ENCODE measurements around the gene HSPA12B.

The HSPA12B gene

DNA sequence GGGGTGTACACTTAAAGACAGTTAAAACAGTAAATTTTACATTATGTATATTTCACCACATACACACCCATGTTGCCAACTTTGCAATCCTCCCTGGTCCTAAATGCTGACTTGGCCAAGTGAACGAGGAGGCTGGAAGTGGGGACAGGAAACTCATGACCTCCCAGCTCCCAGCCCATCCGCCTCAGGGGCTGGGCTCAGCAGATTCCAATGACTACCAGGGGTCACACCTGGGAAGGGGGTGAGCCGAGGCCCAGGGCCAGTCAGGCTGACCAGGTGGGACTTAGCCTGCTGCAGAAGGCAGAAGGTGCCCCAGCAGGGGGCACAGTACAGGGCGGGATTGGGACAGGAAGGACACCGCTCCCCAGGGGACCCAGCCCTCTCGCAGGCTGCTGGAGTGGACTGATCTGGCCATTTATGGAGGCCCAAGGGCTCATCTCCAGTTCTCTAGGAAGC lies 22.4 kb upstream of the HSPA12B start:
- ChIA-PET POLR2A (interaction anchor here (2.1 kb wide), 1 partner anchor 58 kb away, joined by 8 read pairs; the partner anchor contains the start of gene ADISSP), CTCF (interaction anchor here (0.6 to 3.2 kb wide), 37 partner anchors 10 to 656 kb away, joined by 3 to 94 read pairs (median 9); partner anchors contain the start of genes ADAM33 and ADISSP)

DNA sequence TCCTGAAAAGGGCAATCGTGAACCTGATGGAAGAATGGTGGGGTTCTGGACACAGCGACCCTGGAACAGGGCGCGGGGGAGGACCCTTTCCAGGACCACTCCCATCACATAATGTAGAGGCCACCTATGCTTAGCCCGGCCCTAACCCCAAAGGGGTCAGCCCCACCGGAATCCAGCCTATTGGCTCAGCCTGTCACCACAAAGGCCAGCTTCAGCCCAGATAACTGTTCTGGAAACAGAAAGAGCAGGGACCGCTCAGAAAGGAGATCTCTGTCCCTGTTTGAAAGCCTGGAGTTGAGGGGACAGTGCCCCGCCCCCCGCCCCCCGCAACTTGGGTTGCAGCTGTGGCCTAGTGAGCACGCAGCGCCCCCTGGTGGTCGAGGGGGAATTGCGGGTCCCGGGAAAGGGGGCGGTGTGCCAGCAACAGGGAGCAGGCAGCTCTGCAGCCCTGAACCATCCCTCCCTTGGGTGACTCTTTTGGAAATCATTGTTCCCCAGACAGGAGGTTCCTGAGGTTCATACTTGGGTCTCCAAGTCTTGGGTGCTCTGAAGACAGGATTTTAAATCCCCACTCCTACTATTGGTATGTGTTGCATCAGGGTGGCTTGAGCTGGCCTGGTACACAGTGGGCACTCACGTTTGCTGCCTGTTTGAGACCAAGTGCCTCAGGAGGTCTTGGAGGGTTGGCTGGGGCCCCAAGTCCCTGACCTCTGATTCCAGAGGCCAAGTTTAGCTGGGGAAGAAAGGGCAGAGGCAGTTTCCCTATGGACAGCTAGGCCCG lies 21.6 kb upstream of the HSPA12B start:
- ChIA-PET CTCF (interaction anchor here (0.6 to 3.2 kb wide), 62 partner anchors 9 to 1601 kb away, joined by 3 to 94 read pairs (median 5); partner anchors contain the start of genes ADAM33, ADISSP, AP5S1 and SPEF1), POLR2A (interaction anchor here (0.6 to 2.1 kb wide), 5 partner anchors 21 to 503 kb away, joined by 3 to 8 read pairs (median 4); partner anchors contain the start of genes ADISSP, HSPA12B and SPEF1)
- H3K4me1 ChIP-seq (ENCODE audit: control insufficient read depth, insufficient read depth, low read length): no peaks in the 10 kb centered on the region
- no peaks in the 10 kb centered on the region for H3K36me3 ChIP-seq (ENCODE audit: control insufficient read depth in 2 of 2, insufficient read depth in 1 of 2, low read length in 2 of 2)
- no peaks in the 10 kb centered on the region for H3K9me3 ChIP-seq (ENCODE audit: control insufficient read depth, insufficient read depth, low read depth, low read length)
- H3K27ac ChIP-seq (ENCODE audit: extremely low read depth, low read depth, low read length): no peak overlapping the region
- no peak overlapping the region for H3K4me3 ChIP-seq (ENCODE audit: low read depth, low read length)
- TF ChIP-seq ZFHX2 (tag by site-specific recombination; conservative IDR thresholded peaks at IDR 0.05) (0 out of 2 replicates have a peak, but pooled peaks have one; percentile 35), ZNF114 (tag by site-specific recombination; IDR thresholded peaks at IDR 0.05) (no peak), GLIS2 (tag by site-specific recombination; IDR thresholded peaks at IDR 0.05) (peak; percentile 84), ZNF2 (tag by site-specific recombination; IDR thresholded peaks at IDR 0.05) (peak; percentile 86; the same call in 1 of the 2 replicates), SCRT2 (tag by site-specific recombination; IDR thresholded peaks at IDR 0.05) (peak; percentile 80), ZNF354C (tag by site-specific recombination; IDR thresholded peaks at IDR 0.05; ENCODE audit: borderline replicate concordance, low read depth) (no peak), ZNF501 (tag by site-specific recombination; IDR thresholded peaks at IDR 0.05) (no peak), ZNF341 (tag by site-specific recombination; IDR thresholded peaks at IDR 0.05; ENCODE audit: low read depth) (peak; percentile 45; the same call in 1 of the 2 replicates), SP3 (tag by site-specific recombination; IDR thresholded peaks at IDR 0.05) (peak; percentile 47), ZNF747 (tag by site-specific recombination; IDR thresholded peaks at IDR 0.05) (no peak), ZBTB48 (tag by site-specific recombination; IDR thresholded peaks at IDR 0.05) (no peak), SP7 (tag by site-specific recombination; IDR thresholded peaks at IDR 0.05) (0 out of 2 replicates have a peak, but pooled peaks have one; percentile 27)
- TF ChIP-seq, protein P1, sequence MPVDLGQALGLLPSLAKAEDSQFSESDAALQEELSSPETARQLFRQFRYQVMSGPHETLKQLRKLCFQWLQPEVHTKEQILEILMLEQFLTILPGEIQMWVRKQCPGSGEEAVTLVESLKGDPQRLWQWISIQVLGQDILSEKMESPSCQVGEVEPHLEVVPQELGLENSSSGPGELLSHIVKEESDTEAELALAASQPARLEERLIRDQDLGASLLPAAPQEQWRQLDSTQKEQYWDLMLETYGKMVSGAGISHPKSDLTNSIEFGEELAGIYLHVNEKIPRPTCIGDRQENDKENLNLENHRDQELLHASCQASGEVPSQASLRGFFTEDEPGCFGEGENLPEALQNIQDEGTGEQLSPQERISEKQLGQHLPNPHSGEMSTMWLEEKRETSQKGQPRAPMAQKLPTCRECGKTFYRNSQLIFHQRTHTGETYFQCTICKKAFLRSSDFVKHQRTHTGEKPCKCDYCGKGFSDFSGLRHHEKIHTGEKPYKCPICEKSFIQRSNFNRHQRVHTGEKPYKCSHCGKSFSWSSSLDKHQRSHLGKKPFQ (tag by site-specific recombination; IDR thresholded peaks at IDR 0.05): no peak
- TF ChIP-seq, protein P2, sequence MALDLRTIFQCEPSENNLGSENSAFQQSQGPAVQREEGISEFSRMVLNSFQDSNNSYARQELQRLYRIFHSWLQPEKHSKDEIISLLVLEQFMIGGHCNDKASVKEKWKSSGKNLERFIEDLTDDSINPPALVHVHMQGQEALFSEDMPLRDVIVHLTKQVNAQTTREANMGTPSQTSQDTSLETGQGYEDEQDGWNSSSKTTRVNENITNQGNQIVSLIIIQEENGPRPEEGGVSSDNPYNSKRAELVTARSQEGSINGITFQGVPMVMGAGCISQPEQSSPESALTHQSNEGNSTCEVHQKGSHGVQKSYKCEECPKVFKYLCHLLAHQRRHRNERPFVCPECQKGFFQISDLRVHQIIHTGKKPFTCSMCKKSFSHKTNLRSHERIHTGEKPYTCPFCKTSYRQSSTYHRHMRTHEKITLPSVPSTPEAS (tag by site-specific recombination; IDR thresholded peaks at IDR 0.05): no peak
- TF ChIP-seq, protein P3, sequence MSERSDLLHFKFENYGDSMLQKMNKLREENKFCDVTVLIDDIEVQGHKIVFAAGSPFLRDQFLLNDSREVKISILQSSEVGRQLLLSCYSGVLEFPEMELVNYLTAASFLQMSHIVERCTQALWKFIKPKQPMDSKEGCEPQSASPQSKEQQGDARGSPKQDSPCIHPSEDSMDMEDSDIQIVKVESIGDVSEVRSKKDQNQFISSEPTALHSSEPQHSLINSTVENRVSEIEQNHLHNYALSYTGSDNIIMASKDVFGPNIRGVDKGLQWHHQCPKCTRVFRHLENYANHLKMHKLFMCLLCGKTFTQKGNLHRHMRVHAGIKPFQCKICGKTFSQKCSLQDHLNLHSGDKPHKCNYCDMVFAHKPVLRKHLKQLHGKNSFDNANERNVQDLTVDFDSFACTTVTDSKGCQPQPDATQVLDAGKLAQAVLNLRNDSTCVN (tag by site-specific recombination; optimal IDR thresholded peaks at IDR 0.05): no peak
- TF ChIP-seq, protein P4, sequence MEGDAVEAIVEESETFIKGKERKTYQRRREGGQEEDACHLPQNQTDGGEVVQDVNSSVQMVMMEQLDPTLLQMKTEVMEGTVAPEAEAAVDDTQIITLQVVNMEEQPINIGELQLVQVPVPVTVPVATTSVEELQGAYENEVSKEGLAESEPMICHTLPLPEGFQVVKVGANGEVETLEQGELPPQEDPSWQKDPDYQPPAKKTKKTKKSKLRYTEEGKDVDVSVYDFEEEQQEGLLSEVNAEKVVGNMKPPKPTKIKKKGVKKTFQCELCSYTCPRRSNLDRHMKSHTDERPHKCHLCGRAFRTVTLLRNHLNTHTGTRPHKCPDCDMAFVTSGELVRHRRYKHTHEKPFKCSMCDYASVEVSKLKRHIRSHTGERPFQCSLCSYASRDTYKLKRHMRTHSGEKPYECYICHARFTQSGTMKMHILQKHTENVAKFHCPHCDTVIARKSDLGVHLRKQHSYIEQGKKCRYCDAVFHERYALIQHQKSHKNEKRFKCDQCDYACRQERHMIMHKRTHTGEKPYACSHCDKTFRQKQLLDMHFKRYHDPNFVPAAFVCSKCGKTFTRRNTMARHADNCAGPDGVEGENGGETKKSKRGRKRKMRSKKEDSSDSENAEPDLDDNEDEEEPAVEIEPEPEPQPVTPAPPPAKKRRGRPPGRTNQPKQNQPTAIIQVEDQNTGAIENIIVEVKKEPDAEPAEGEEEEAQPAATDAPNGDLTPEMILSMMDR (tag by site-specific recombination; IDR thresholded peaks at IDR 0.05): peak; percentile 88
- TF ChIP-seq, protein P5, sequence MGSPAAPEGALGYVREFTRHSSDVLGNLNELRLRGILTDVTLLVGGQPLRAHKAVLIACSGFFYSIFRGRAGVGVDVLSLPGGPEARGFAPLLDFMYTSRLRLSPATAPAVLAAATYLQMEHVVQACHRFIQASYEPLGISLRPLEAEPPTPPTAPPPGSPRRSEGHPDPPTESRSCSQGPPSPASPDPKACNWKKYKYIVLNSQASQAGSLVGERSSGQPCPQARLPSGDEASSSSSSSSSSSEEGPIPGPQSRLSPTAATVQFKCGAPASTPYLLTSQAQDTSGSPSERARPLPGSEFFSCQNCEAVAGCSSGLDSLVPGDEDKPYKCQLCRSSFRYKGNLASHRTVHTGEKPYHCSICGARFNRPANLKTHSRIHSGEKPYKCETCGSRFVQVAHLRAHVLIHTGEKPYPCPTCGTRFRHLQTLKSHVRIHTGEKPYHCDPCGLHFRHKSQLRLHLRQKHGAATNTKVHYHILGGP (tag by site-specific recombination; IDR thresholded peaks at IDR 0.05): no peak

More for the DNA sequence above, 22.4 kb upstream of the HSPA12B start:
- Histone ChIP-seq H3K9me3 (ENCODE audit: control insufficient read depth, insufficient read depth, low read depth, low read length) (no peaks in the 10 kb centered on the region), H3K27ac (ENCODE audit: extremely low read depth, low read depth, low read length) (no peak overlapping the region), H3K4me3 (ENCODE audit: low read depth, low read length) (no peak overlapping the region), H3K36me3 (ENCODE audit: control insufficient read depth in 2 of 2, insufficient read depth in 1 of 2, low read length in 2 of 2) (no peaks in the 10 kb centered on the region), H3K4me1 (ENCODE audit: control insufficient read depth, insufficient read depth, low read length) (no peaks in the 10 kb centered on the region)
- TF ChIP-seq IKZF3 (tag by site-specific recombination; IDR thresholded peaks at IDR 0.05) (no peak), ZFHX2 (tag by site-specific recombination; conservative IDR thresholded peaks at IDR 0.05) (no peak), ZFP37 (tag by site-specific recombination; IDR thresholded peaks at IDR 0.05) (no peak), ZSCAN16 (tag by site-specific recombination; IDR thresholded peaks at IDR 0.05) (no peak), ZNF133 (tag by site-specific recombination; IDR thresholded peaks at IDR 0.05) (no peak), ZNF239 (tag by site-specific recombination; IDR thresholded peaks at IDR 0.05) (no peak), ZFP3 (tag by site-specific recombination; IDR thresholded peaks at IDR 0.05; ENCODE audit: low read depth) (no peak), MEIS1 (CRISPR knock-in tag; IDR thresholded peaks at IDR 0.05; ENCODE audit: borderline replicate concordance) (no peak)
- TF ChIP-seq, protein P6, sequence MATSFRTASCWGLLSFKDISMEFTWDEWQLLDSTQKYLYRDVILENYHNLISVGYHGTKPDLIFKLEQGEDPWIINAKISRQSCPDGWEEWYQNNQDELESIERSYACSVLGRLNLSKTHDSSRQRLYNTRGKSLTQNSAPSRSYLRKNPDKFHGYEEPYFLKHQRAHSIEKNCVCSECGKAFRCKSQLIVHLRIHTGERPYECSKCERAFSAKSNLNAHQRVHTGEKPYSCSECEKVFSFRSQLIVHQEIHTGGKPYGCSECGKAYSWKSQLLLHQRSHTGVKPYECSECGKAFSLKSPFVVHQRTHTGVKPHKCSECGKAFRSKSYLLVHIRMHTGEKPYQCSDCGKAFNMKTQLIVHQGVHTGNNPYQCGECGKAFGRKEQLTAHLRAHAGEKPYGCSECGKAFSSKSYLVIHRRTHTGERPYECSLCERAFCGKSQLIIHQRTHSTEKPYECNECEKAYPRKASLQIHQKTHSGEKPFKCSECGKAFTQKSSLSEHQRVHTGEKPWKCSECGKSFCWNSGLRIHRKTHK (tag by site-specific recombination; IDR thresholded peaks at IDR 0.05): no peak
- TF ChIP-seq, protein P7, sequence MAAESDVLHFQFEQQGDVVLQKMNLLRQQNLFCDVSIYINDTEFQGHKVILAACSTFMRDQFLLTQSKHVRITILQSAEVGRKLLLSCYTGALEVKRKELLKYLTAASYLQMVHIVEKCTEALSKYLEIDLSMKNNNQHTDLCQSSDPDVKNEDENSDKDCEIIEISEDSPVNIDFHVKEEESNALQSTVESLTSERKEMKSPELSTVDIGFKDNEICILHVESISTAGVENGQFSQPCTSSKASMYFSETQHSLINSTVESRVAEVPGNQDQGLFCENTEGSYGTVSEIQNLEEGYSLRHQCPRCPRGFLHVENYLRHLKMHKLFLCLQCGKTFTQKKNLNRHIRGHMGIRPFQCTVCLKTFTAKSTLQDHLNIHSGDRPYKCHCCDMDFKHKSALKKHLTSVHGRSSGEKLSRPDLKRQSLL (tag by site-specific recombination; IDR thresholded peaks at IDR 0.05): no peak
